ENCODE results near the gene SLC9C2.
"Not testable (repeated sequence)": the region's sequence is repeated elsewhere in the genome, so short reads cannot be mapped to it uniquely, and the experiment has no call there.

SLC9C2 gene

DNA sequence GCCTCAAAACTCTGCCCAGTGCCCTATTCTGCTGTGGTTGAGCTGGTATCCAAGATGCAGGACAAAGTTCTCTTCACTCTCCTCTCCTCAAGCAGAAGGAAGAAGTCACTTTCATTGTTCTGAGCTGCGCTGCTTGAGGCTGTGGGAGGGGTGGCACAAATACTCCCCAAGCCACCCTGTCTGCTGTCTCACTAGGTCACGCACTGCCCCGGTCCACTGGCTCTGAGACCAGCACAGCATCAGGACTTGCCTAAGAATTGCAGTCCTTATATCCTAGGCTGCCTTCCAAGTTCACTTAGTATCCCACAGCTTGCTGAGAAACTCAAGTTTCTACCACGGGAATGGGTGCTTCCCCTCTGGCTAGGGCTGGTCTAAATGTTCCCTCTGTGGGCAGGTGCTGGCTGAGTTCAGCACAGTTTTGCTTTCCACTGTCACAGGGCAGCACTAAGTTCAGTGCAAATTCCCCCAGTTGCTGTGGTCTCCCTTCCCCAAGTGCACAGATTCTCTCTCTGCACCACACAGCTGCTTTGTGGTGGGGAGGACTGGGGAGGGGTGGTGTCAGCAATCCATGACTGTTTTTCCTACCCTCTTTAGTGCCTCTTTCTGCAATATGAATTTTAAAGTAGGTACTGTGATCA is 32.4 kb downstream of the SLC9C2 start:
- no peak for DNase-seq (ENCODE audit: low read depth in 1 of 2, low spot score in 1 of 2)
- TF ChIP-seq JUND (IDR thresholded peaks at IDR 0.05; ENCODE audit: low read depth): no peak
- in situ Hi-C loops (cut with HindIII; ENCODE audit: low pct_unique_long_range_greater_than_20kb, low sequenced_read_pairs): no loop called here

DNA sequence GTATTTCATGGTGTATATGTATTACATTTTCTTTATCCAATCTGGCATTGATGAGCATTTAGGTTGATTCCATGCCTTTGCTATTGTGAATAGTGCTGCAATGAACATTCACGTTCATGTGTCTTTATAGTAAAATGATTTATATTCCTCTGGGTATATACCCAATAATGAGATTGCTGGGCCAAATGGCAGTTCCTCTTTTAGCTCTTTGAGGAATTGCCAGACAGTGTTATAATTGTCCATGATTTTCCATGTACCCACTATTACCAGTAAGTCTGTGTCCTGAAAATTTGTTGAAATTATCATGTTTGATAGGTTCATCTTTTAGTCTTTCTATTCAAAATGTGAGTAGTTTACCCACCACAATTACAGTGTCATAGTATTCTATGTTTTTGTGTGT is 34.4 kb downstream of the SLC9C2 start:
- no peak for TF ChIP-seq JUND (IDR thresholded peaks at IDR 0.05; ENCODE audit: low read depth)
- no peak for DNase-seq (ENCODE audit: low read depth in 1 of 2, low spot score in 1 of 2)
- in situ Hi-C loops (cut with HindIII; ENCODE audit: low pct_unique_long_range_greater_than_20kb, low sequenced_read_pairs): no loop called here

DNA sequence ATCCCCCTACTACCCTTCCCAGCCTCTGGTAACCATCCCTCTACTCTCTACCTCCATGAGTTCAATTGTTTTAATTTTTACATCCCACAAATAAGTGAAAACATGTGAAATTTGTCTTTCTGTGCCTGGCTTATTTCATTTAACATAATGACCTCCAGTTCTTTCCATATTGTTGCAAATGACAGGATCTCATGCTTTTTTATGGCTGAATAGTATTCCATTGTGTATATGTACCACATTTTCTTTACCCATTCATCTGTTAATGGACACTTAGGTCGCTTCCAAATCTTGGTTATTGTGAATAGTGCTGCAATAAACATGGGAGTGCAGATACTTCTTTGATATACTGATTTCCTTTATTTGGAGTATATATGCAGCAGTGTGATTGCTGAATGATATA is 39.0 kb downstream of the SLC9C2 start:
- in situ Hi-C loops (cut with HindIII; ENCODE audit: low pct_unique_long_range_greater_than_20kb, low sequenced_read_pairs); DNase-seq (ENCODE audit: low read depth in 1 of 2, low spot score in 1 of 2): not testable (repeated sequence)

DNA sequence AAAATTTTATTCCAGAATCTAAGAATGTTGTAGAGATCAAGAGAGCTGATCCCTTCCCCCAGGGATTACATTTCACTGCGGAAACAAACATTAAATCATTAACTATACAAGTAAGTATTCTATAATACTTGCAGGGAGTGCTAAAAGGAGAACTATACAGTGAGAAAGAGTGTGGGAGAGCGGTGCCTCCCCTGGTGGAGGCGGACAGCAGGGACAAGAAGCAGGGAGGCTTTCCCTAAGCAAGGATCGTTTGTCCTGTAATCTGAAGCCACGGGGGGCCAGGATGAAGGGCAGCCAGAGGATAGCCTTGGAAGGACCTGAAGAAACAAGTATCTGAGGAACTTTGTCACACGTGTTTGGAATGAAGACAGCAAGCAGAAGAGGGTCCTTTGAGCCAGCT is 40.1 kb downstream of the SLC9C2 start:
- in situ Hi-C loops (cut with HindIII; ENCODE audit: low pct_unique_long_range_greater_than_20kb, low sequenced_read_pairs): no loop called here
- peak in 1 of 2 experiments; percentile 19 for DNase-seq (ENCODE audit: low read depth in 1 of 2, low spot score in 1 of 2)
- no peak for TF ChIP-seq JUND (IDR thresholded peaks at IDR 0.05; ENCODE audit: low read depth)

DNA sequence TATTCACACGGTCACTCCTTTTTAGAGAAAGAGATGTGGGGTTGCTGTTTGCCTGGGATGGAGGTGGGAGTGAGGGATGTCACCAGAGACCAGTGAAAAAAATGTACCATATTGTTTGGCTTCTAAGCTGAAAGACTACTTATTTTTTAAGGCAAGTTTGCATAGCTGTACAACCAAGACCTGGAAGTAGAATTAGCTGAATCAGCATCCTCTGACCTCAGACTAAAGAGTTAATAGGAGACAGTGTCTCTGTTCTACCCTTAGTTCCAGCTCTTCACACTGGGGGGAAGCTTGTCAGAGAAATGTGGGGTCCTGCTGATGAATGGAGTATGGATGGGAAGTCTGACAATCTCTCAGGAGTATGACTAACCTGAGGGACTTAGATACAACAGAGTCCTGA is 41.6 kb downstream of the SLC9C2 start:
- DNase-seq (ENCODE audit: low read depth in 1 of 2, low spot score in 1 of 2): no peak
- no peak for TF ChIP-seq JUND (IDR thresholded peaks at IDR 0.05; ENCODE audit: low read depth)
- in situ Hi-C loops (cut with HindIII; ENCODE audit: low pct_unique_long_range_greater_than_20kb, low sequenced_read_pairs): no loop called here

DNA sequence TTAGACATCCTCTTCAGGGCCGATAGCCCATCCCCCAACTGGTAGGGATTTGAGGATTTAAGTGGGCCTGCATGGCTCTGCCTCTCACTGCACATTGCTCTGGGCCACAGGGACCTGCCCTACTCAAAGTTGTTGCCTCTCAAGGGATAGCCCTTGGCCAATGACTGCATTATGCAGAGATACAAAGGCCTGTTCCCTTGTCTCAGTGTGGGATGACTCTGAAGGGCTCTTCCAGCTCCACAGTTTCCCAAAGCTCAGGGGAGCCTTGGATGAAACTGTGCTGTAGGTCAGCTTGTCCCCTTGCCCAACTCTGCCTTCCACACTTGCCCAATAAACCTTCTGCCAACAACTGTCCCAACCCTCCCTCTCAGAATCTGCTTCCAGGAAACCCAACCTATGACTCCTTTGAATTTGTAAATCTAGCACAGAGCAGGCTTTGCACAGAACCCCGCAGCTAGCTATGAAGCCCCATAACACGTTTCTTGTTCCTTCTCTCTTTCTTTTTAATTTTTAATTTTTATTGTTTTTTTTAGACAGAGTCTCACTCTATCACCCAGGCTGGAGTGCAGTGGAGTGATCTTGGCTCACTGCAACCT is 42.5 kb downstream of the SLC9C2 start:
- in situ Hi-C loops (cut with HindIII; ENCODE audit: low pct_unique_long_range_greater_than_20kb, low sequenced_read_pairs): no loop called here
- no peak for TF ChIP-seq JUND (IDR thresholded peaks at IDR 0.05; ENCODE audit: low read depth)
- no peak for DNase-seq (ENCODE audit: low read depth in 1 of 2, low spot score in 1 of 2)

DNA sequence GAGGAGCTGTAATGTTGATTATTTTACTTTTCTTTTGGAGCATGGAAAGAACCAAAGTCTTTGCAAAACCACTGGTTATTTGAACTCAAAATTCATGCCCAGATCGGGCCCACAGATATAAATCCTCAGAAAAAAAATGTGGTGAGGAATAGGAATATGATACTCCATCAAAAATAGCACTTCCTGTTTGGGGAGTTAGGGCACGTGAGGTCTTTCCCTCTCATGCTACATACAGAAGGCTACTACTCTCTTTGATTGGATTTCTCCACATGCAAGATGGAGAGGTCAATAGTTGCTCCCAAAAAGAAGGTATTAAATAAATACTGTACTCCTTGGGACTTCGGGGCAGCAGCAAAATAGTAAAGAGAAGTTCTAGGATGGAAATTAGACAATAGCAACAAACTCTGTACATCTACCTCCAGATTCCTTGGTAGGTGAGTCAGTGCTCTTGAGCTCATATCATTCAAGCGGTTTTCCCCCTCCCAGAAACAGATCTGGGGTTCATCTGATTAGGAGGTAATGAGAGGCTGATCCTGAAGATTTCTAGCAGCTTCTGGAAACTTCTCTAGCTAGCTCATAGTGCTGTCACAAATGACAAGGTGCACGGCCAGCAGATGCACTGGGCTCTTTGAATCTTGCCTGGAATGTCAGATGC is 47.1 kb downstream of the SLC9C2 start:
- no peak for TF ChIP-seq JUND (IDR thresholded peaks at IDR 0.05; ENCODE audit: low read depth)
- DNase-seq (ENCODE audit: low read depth in 1 of 2, low spot score in 1 of 2): no peak
- in situ Hi-C loops (cut with HindIII; ENCODE audit: low pct_unique_long_range_greater_than_20kb, low sequenced_read_pairs): no loop called here

DNA sequence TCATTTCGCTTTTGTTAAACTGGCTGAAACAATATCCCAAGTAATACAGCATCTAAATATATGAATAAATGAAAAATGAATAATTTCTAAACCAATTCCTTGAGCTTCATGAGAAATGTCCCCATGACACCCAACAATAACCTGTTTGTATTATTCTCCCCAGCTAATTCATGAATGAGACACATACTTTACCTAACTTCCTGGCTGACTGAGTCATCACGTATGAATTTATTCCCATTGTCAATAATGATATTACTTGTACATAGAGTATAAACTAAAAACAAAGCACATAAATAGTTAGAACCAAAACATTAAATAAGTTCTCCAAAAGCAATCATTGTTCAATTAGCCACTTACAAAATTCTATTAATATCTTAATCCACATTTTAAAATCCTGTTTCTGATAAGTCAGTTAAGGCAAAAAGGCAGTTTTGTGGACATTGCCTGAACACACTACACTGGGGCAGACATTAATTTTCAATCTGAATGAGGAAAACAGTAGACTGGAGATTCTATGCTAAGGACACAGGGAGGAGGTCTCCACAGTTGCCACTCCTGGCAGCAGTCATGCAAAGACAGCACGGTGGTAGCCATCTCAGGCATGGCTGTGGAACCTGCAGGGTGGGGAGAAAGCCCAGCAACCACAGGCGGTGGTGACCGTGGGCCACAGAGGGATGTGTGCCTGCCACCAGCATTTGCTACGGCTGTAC is 48.2 kb downstream of the SLC9C2 start:
- no peak for TF ChIP-seq JUND (IDR thresholded peaks at IDR 0.05; ENCODE audit: low read depth)
- no peak for DNase-seq (ENCODE audit: low read depth in 1 of 2, low spot score in 1 of 2)
- in situ Hi-C loops (cut with HindIII; ENCODE audit: low pct_unique_long_range_greater_than_20kb, low sequenced_read_pairs): no loop called here

DNA sequence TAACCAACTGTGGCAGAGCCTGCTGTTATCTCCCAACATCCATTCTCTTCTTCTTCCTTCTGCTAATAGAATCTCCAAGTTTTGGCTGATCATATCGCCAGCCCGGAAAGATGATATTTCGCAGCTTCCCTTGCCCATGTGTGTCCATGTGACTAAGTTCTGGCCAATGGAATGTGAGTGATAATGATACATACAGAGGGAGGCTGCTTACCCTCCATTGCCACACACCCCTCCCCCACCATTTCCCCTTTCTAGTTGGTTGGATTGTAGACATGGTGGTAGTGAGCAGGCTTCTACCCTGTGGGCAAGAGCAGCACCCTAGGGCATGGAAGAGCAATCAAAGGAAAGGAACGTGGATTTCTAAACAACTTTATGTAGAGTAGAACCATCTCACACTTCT is 48.8 kb downstream of the SLC9C2 start:
- TF ChIP-seq JUND (IDR thresholded peaks at IDR 0.05; ENCODE audit: low read depth): no peak
- in situ Hi-C loops (cut with HindIII; ENCODE audit: low pct_unique_long_range_greater_than_20kb, low sequenced_read_pairs): no loop called here
- no peak for DNase-seq (ENCODE audit: low read depth in 1 of 2, low spot score in 1 of 2)

DNA sequence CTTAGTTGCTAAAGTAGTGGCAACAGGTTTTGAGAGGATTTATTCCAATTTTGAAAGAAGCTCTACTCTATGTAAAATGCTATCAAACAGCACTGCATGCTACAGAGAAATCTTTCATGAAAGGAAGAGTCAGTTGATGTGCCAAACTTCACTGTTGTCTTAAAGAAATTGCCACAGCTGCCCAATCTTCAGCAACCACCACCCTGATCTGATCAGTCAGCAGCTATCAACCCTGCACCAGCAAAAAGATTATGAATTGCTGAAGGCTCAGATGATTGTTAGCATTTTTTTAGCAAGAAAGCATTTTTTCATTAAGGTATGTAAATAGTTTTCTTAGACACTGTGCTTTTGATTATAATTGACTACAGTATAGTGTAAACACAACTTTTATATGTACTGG is 49.6 kb downstream of the SLC9C2 start:
- no peak for DNase-seq (ENCODE audit: low read depth in 1 of 2, low spot score in 1 of 2)
- TF ChIP-seq JUND (IDR thresholded peaks at IDR 0.05; ENCODE audit: low read depth): no peak
- in situ Hi-C loops (cut with HindIII; ENCODE audit: low pct_unique_long_range_greater_than_20kb, low sequenced_read_pairs): no loop called here

DNA sequence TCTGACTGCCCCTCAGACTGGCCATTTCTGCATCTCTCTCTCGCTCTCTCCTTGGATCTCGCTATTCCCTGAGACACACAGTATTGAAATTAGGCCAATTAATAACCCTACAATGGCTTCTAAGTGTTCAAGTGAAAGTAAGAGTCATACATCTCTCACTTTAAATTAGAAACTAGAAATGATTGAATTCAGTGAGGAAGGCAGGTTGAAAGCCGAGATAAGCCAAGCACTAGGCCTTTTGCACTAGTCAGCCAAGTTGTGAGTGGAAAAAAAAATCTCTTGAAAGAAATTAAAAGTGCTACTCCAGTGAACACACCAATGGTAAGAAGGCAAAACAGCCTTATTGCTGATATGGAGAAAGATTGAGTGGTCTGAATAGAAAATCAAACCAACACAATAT is 51.2 kb downstream of the SLC9C2 start:
- in situ Hi-C loops (cut with HindIII; ENCODE audit: low pct_unique_long_range_greater_than_20kb, low sequenced_read_pairs): no loop called here
- no peak for TF ChIP-seq JUND (IDR thresholded peaks at IDR 0.05; ENCODE audit: low read depth)
- no peak for DNase-seq (ENCODE audit: low read depth in 1 of 2, low spot score in 1 of 2)

DNA sequence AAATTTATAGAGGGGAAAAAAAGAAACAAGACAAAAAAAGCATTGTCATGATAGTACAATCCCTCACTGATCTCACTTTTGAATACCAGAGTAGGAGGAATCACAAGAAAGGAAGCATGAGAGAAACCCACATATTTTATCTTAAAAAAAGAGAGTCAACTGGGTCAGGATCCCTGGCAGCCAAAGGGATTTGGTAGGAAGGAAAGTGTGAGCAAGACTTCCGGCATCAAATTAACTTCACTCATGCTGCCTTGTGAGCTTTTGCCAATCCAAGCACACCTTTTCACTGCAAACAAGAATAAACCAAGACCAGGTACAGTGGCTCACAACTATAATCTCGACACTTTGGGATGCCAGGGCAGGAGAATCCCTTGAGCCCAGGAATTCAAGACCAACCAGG is 53.1 kb downstream of the SLC9C2 start:
- no peak for DNase-seq (ENCODE audit: low read depth in 1 of 2, low spot score in 1 of 2)
- TF ChIP-seq JUND (IDR thresholded peaks at IDR 0.05; ENCODE audit: low read depth): no peak
- in situ Hi-C loops (cut with HindIII; ENCODE audit: low pct_unique_long_range_greater_than_20kb, low sequenced_read_pairs): no loop called here

DNA sequence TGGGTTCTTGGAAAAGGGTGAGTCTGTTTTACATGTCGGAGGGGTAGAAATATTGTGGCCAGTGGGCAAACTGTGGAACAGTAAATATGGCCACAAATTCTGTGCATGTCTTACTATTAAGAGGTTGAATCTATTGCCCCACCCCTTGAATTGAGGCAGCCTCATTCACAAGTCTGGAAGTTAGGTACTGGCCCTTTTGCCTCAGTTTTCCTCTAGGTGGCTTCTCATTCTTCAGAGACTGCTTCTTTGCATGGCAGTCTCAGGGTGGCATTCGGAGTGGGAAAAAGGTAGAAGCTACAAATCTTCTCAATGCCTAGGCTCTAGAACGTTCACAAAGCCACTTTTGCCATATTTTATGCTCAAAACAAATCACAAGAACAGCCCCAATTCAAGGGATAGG is 57.2 kb downstream of the SLC9C2 start:
- no peak for TF ChIP-seq JUND (IDR thresholded peaks at IDR 0.05; ENCODE audit: low read depth)
- peak in 1 of 2 experiments; percentile 42 for DNase-seq (ENCODE audit: low read depth in 1 of 2, low spot score in 1 of 2)
- in situ Hi-C loops (cut with HindIII; ENCODE audit: low pct_unique_long_range_greater_than_20kb, low sequenced_read_pairs): no loop called here
